AG10803 (cell line): ENCODE results near the gene MATN1.

Experiments used
- DNase-seq: peaks from one replicate; pipeline ENCODE4 v3.0.0; 2010; ENCODE audit warnings: low read depth
- H3K4me3 ChIP-seq: 2 replicates; pipeline ENCODE4 v1.5.1; 2011; ENCODE audit warnings: mild to moderate bottlenecking, low read length, control low read depth
- CTCF ChIP-seq: conservative IDR thresholded peaks from 2 replicates; pipeline ENCODE4 v1.5.1; 2011; ENCODE audit warnings: mild to moderate bottlenecking, low read length, control low read depth, inconsistent platforms

MATN1 gene

GRCh38 chr1:30687886-30688285, 35.5 kb downstream of the MATN1 start:
- H3K4me3 ChIP-seq: no peak overlapping the region
- TF ChIP-seq CTCF: no peak
- DNase-seq: no peak

- no peak for TF ChIP-seq CTCF
- no peak overlapping the region for H3K4me3 ChIP-seq
- DNase-seq: no peak
Observed at GRCh38 chr1:30686236-30686935, 37.0 kb downstream of the MATN1 start.

GRCh38 chr1:30685796-30686165, 37.6 kb downstream of the MATN1 start:
- TF ChIP-seq CTCF: no peak
- H3K4me3 ChIP-seq: no peak overlapping the region
- no peak for DNase-seq

- DNase-seq: no peak
- H3K4me3 ChIP-seq: no peak overlapping the region
- TF ChIP-seq CTCF: no peak
Observed at GRCh38 chr1:30684881-30685795, 38.2 kb downstream of the MATN1 start.

GRCh38 chr1:30684259-30684658, 39.1 kb downstream of the MATN1 start:
- no peak overlapping the region for H3K4me3 ChIP-seq
- no peak for DNase-seq
- no peak for TF ChIP-seq CTCF

- DNase-seq: no peak
- no peak for TF ChIP-seq CTCF
- H3K4me3 ChIP-seq: no peak overlapping the region
Observed at GRCh38 chr1:30683699-30684098, 39.7 kb downstream of the MATN1 start.
